ENCODE data around the gene KPNA5. TPM values are rescaled to one million over a fixed set of nuclear protein-coding genes. Genes with fewer than 3 reads are reported as not detected.
"Not testable (repeated sequence)": the region's sequence is repeated elsewhere in the genome, so short reads cannot be mapped to it uniquely, and the experiment has no call there.

KPNA5 gene
- total RNA-seq, 2 experiments from 2014 or later: 60.0 to 66.0 TPM

DNA sequence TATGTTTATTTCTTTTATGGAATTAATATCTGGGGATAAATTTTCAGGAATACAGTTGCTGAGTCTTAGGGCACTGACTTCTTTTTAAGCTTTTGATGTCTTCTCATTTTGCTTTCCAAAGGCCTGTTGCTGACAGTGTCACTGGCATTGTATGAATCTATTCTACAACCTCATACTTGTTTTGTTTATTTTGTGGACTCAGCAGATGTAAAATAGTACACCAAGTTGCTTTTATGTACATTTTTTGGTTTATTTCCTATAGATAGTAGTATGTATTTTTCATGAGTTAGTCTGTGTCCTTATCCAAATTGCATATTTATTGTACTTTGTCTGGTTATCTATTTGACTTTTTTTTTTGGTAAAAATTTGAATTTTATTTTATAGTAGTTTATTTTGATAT lies 49.5 kb downstream of the KPNA5 start:
- H3K36me3 ChIP-seq (ENCODE audit: insufficient read depth, low read length): peaks cover 56% of the 10 kb centered on the region
- intact Hi-C loops (cut with DNase I, micrococcal nuclease): no loop called here
- H3K27ac ChIP-seq (ENCODE audit: low read depth in 1 of 2, low read length in 2 of 2): no peak overlapping the region
- Mint-ChIP-seq H3K4me3 (no peak overlapping the region), H3K27me3 (no peaks in the 10 kb centered on the region), H3K27ac (no peak overlapping the region), H3K36me3 (ENCODE audit: low read depth) (peaks cover 89% of the 10 kb centered on the region), H3K9me3 (peaks cover 4% of the 10 kb centered on the region), H3K4me1 (ENCODE audit: low read depth) (no peaks in the 10 kb centered on the region)
- CTCF ChIA-PET: no interaction called here
- no peaks in the 10 kb centered on the region for H3K4me1 ChIP-seq (ENCODE audit: insufficient read depth, low read length)
- ATAC-seq (ENCODE audit: poor library complexity): no peak
- TF ChIP-seq CTCF (IDR thresholded peaks at IDR 0.05): no peak
- peaks cover 0 to 10% of the 10 kb centered on the region in 2 experiments for H3K9me3 ChIP-seq (ENCODE audit: control insufficient read depth in 1 of 2, insufficient read depth in 1 of 2, low read length in 2 of 2)
- POLR2A ChIA-PET: no interaction called here
- no peak overlapping the region for H3K4me3 ChIP-seq (ENCODE audit: low read length)
- no peak for DNase-seq
- no peaks in the 10 kb centered on the region for H3K27me3 ChIP-seq (ENCODE audit: control insufficient read depth in 1 of 2, insufficient read depth in 2 of 2, low read length in 2 of 2)

DNA sequence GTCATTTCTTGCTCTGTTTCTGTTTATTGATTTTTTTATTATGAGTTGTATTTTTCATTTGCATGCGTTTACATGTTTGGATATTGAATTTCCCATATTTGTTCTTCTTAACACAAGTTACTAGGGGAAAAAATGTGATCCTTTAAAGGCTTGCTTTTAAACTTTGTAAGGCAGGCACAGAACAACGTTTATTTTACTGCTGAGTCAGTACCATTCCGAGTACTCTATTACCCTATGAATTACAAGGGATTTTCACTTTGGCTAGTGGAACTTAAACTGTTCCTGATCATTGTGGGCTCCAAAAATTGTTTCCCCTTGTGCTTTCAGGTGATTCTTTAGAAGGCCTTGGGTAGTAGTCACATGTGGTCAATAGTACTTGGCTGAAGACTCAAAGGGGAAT lies 56.0 kb downstream of the KPNA5 start:
- CTCF ChIA-PET: no interaction called here
- Histone ChIP-seq H3K27me3 (ENCODE audit: control insufficient read depth in 1 of 2, insufficient read depth in 2 of 2, low read length in 2 of 2) (no peaks in the 10 kb centered on the region), H3K9me3 (ENCODE audit: control insufficient read depth in 1 of 2, insufficient read depth in 1 of 2, low read length in 2 of 2) (peaks cover 0 to 36% of the 10 kb centered on the region in 2 experiments), H3K4me3 (ENCODE audit: low read length) (no peak overlapping the region), H3K36me3 (ENCODE audit: insufficient read depth, low read length) (peaks cover 11% of the 10 kb centered on the region), H3K4me1 (ENCODE audit: insufficient read depth, low read length) (no peaks in the 10 kb centered on the region), H3K27ac (ENCODE audit: low read depth in 1 of 2, low read length in 2 of 2) (no peak overlapping the region)
- DNase-seq (no peak), ATAC-seq (ENCODE audit: poor library complexity) (no peak)
- Mint-ChIP-seq H3K27me3 (no peaks in the 10 kb centered on the region), H3K27ac (no peak overlapping the region), H3K4me3 (no peak overlapping the region), H3K36me3 (ENCODE audit: low read depth) (peaks cover 52% of the 10 kb centered on the region), H3K4me1 (ENCODE audit: low read depth) (no peaks in the 10 kb centered on the region), H3K9me3 (peaks cover 15% of the 10 kb centered on the region)
- no peak for TF ChIP-seq CTCF (IDR thresholded peaks at IDR 0.05)
- intact Hi-C loops (cut with DNase I, micrococcal nuclease): no loop called here
- POLR2A ChIA-PET: no interaction called here

DNA sequence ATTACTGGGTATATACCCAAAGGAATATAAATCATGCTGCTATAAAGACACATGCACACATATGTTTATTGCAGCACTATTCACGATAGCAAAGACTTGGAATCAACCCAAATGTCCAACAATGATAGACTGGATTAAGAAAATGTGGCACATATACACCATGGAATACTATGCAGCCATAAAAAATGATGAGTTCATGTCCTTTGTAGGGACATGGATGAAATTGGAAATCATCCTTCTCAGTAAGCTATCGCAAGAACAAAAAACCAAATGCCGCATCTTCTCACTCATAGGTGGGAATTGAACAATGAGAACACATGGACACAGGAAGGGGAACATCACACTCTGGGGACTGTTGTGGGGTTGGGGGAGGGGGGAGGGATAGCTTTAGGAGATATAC lies 59.5 kb downstream of the KPNA5 start:
- H3K27me3 ChIP-seq (ENCODE audit: control insufficient read depth in 1 of 2, insufficient read depth in 2 of 2, low read length in 2 of 2); H3K36me3 ChIP-seq (ENCODE audit: insufficient read depth, low read length); DNase-seq; POLR2A ChIA-PET; ATAC-seq (ENCODE audit: poor library complexity); H3K4me3 ChIP-seq (ENCODE audit: low read length); H3K27me3 Mint-ChIP-seq; H3K4me1 Mint-ChIP-seq (ENCODE audit: low read depth); intact Hi-C loops (cut with DNase I, micrococcal nuclease); CTCF ChIA-PET; H3K4me3 Mint-ChIP-seq; H3K27ac ChIP-seq (ENCODE audit: low read depth in 1 of 2, low read length in 2 of 2); H3K4me1 ChIP-seq (ENCODE audit: insufficient read depth, low read length); H3K27ac Mint-ChIP-seq: not testable (repeated sequence)
- peaks cover 5 to 27% of the 10 kb centered on the region in 2 experiments for H3K9me3 ChIP-seq (ENCODE audit: control insufficient read depth in 1 of 2, insufficient read depth in 1 of 2, low read length in 2 of 2)
- peaks cover 27% of the 10 kb centered on the region for H3K36me3 Mint-ChIP-seq (ENCODE audit: low read depth)
- H3K9me3 Mint-ChIP-seq: peaks cover 18% of the 10 kb centered on the region

GRCh38 chr6:116741571-116741970 lies 60.6 kb downstream of the KPNA5 start:
- ATAC-seq (ENCODE audit: poor library complexity): no peak
- H3K4me1 ChIP-seq (ENCODE audit: insufficient read depth, low read length): no peaks in the 10 kb centered on the region
- Mint-ChIP-seq H3K4me3 (no peak overlapping the region), H3K4me1 (ENCODE audit: low read depth) (no peaks in the 10 kb centered on the region), H3K36me3 (ENCODE audit: low read depth) (peaks cover 16% of the 10 kb centered on the region), H3K9me3 (peaks cover 17% of the 10 kb centered on the region), H3K27ac (no peak overlapping the region), H3K27me3 (no peaks in the 10 kb centered on the region)
- CTCF ChIA-PET: no interaction called here
- intact Hi-C loops (cut with DNase I, micrococcal nuclease): no loop called here
- H3K27ac ChIP-seq (ENCODE audit: low read depth in 1 of 2, low read length in 2 of 2): no peak overlapping the region
- no peak overlapping the region for H3K4me3 ChIP-seq (ENCODE audit: low read length)
- no peaks in the 10 kb centered on the region for H3K27me3 ChIP-seq (ENCODE audit: control insufficient read depth in 1 of 2, insufficient read depth in 2 of 2, low read length in 2 of 2)
- no peak for TF ChIP-seq CTCF (IDR thresholded peaks at IDR 0.05)
- no peaks in the 10 kb centered on the region for H3K36me3 ChIP-seq (ENCODE audit: insufficient read depth, low read length)
- POLR2A ChIA-PET: no interaction called here
- DNase-seq: no peak
- peaks cover 5 to 23% of the 10 kb centered on the region in 2 experiments for H3K9me3 ChIP-seq (ENCODE audit: control insufficient read depth in 1 of 2, insufficient read depth in 1 of 2, low read length in 2 of 2)
